ENCODE data around the gene CDK14.

GRCh38 chr7:90717296-90718060 is 121.4 kb downstream of the CDK14 start:
- TF ChIP-seq CTCF (IDR thresholded peaks at IDR 0.05), result no peak
- no peak for TF ChIP-seq POLR2A (IDR thresholded peaks at IDR 0.05)
